Measurements from ENCODE around the gene DNAL4. TPM values are rescaled to one million over a fixed set of nuclear protein-coding genes. Genes with fewer than 3 reads are reported as not detected.
A peak's percentile ranks its signal among the peaks of the same experiment; 100 is the strongest.

Gene DNAL4
- total RNA-seq, 2 donors from 2014 or later = 8.8 to 10.8 TPM

- intact Hi-C loops (cut with DNase I) = no loop called here
- peak; percentile 23 for DNase-seq
- ATAC-seq = no peak
Observed at GRCh38 chr22:38735465-38736256, 58.3 kb downstream of the DNAL4 start.

GRCh38 chr22:38735126-38735464 is 58.8 kb downstream of the DNAL4 start:
- intact Hi-C loops (cut with DNase I) = no loop called here
- DNase-seq = peak; percentile 17
- no peak for ATAC-seq

DNA sequence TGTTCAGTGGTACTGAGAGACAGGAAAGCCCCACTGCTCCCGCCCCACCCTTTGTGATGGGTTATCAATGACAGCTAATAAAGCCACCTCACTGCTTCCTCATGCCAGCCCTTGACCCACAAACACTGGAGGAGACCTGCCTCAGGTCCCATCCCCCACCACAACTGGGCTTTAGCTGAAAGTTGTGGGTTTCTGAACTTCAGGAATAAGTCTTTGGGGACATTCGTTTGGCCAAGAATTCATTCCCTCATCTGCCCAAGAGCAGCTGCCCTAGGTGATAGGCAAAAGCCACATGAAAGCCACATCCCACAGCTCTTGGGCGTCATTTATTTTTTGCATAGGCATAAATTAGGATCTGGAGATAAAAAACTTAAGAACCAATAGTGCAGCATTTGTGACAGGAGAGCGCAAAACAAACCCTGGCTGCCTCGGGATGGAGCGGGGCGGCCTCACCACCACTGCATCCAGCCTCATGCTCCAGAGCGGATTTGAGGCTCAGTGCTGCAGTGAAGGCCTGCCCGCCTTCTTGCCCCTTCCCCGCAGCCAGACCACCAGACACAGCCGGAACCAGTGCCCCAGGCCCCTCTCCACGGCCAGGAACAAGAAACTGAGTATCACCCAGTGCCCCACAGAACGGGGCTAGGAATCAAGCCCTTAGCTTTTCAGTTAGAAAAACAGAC is 59.4 kb downstream of the DNAL4 start:
- intact Hi-C loops (cut with DNase I) = no loop called here
- peak; percentile 20 for DNase-seq
- no peak for ATAC-seq

DNA sequence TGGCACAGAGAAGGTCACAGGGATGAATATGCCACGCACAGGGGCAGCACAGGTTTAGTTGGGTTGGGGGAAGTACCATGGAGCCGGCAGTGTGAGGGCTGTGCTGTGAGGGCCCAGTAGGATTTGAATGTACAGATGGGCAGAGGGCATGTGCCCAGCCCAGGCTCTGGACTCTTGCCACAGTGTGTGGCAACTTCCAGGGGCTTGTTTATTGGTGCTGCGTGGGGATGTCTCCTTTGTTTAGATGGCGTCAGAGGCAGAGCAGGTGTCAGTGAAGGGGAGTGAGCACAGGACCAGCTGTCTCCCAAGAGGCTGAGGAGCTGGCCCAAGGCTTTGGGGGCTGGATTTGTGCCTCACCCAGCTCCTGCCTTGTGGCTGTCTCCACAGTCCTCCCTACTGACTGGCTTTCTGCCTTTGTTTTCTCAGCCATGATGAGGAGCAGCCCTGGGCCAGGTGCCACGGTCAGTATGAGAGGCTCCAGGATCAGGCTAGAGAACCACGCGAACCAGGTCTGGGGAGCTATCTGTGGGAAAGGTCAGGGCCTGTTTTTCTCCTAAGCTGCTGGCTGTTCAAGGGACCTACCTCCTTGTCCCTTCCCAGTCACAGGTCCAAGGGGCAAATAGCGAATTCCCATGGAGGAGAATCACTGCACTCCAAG is 60.1 kb downstream of the DNAL4 start:
- intact Hi-C loops (cut with DNase I) = no loop called here
- DNase-seq (peak; percentile 51), ATAC-seq (peak; percentile 35 to 68)

DNA sequence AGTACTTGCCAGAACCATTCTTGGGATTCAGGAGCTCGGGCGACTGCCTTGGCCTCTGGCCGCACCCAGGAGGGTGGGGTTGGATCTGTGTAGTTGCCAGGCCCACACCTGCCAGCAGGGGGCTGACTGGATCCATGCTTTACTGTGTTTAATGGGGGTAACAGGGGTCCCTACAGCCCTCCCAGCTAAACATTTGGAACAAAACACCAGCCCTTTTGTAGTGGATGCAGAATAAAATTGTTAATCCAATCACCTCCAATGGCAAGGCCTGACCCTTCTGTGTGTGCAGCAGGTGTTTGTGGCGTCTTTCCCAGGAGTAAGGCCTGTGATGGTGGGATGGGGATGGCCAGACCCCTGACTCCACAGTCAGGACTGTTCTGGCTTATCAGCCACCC is 60.6 kb downstream of the DNAL4 start:
- peak; percentile 35 to 54 for ATAC-seq
- intact Hi-C loops (cut with DNase I) = no loop called here
- DNase-seq = no peak

DNA sequence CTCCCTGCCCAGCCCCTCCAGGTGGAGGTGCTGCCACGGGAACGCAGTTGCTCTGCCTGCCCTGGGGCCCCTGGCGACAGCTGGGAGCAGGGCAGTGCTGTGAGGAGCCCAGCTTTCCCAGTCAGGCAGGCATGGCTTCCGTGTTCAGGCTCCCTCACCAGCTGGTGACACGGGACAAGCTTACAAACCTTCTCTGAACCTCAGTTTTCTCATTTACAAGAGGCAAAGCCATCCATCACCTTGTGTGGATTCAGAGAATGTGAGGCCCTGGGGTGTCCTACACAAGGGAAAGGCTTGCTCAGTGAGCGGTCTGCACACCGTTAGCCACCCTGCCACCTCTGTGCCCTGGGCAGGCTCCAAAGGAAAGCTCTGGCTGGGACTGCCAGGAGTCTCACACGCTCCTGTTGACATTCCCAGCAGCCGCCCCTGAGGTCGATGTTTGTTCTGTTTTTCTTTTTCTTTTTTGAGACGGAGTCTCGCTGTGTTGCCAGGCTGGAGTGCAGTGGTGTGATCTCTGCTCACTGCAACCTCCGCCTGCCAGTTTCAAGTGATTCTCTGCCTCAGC is 61.6 kb downstream of the DNAL4 start:
- intact Hi-C loops (cut with DNase I) = no loop called here
- no peak for ATAC-seq
- DNase-seq = no peak

- ATAC-seq (no peak), DNase-seq (no peak)
- intact Hi-C loops (cut with DNase I) = no loop called here
Observed at GRCh38 chr22:38731703-38732161, 62.2 kb downstream of the DNAL4 start.

DNA sequence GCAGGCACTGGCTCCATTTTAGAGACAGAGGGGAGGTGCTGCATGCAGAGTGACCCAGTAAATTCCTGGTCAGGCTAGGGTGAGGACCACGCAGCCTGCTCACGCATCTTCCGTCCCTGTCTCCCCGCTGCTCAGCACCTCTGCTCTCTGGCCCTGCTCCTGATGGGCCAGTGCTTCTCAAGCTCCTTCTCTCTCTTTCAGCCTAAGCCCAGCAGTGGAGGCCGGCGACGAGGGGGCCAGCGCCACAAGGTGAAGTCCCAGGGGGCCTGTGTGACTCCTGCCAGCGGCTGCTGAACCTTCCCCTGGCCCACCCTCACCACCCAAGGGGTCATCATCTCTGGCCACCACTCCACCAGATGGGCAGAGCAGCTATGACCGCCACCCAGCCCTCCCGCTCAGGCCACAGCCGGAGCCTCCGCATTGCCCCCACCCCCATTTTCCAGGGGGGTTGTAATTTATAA is 63.5 kb downstream of the DNAL4 start:
- ATAC-seq (no peak), DNase-seq (no peak)
- intact Hi-C loops (cut with DNase I) = no loop called here

DNA sequence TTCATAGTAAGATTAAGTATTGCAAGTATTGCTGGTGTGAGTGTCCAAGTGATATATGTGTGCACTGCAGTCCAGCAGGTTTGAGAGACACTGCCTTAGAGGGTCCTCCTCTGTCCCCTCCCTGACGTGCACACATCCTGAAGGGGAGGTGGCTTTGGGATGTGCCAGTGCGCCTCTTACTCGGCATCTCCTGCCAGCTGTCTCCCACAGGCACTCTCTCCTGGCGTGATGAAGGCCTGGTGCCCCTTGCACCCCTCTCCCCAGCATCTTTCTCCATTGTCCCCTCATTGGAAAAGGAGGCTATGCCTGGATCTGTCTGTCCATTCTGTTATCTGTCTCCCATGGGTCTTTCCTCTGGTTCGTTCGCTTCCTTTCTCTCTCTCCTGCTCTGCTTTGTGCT is 64.0 kb downstream of the DNAL4 start:
- ATAC-seq (no peak), DNase-seq (no peak)
- intact Hi-C loops (cut with DNase I) = no loop called here

DNA sequence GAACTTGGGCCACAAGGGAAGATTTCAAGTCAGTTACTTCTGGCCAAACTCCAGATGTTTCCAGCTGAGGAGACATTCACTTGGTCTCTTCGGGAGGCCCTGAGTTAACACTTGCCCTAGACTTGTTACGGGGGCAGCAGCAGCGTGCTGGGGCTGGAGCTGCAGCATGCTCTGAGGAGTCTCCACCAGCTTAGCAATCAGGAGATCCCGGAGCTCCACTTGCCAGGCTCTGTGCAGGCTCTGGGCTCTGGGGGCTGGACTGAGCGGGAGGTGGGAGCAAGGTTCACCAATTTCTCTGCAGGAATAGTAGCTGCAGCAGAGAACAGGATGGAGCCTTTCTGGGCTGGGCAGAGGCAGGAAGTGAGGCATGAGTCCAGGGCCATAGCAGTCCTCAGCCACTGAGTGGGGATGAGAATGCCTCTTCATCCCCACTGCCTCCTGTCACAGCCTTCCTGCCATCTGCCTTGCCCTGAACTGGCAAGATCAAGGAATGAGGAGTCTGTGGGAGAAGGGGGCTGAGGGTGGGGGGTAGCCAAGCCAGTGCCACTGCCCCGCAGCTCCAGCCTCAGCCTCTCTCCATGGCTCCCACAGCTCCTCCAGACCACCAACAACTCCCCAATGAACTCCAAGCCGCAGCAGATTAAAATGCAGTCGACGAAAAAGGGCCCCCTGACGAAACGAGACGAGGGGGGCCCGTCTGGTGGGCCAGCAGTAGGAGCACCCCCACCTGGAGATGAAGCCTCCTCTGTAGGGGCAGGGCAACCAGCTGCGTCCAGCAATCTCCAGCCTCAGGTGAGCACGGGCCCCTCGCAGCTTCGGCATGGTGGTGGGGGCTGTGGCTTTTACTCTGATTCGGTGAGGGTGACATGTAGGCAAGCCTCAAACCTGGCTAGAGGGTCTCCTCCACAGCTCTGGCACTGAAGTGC is 64.8 kb downstream of the DNAL4 start:
- intact Hi-C loops (cut with DNase I) = no loop called here
- DNase-seq (no peak), ATAC-seq (no peak)

Other genes with a start within 250 kb of the DNAL4 start
- gene DMC1, start 224.0 kb downstream of the DNAL4 start, total RNA-seq = 1 to 10 TPM; 1.2 to 1.4 TPM
- gene FAM227A, start 137.8 kb downstream of the DNAL4 start, total RNA-seq = under 1 TPM; 0.44 to 0.68 TPM
- 10 to 100 TPM; 36.0 to 39.1 TPM for gene CBY1, start 137.5 kb downstream of the DNAL4 start, total RNA-seq
- gene TOMM22, start 112.2 kb downstream of the DNAL4 start, total RNA-seq = 10 to 100 TPM; 56.0 to 67.2 TPM
- 10 to 100 TPM; 22.7 to 33.2 TPM for gene JOSD1, start 93.2 kb downstream of the DNAL4 start, total RNA-seq
- gene GTPBP1, start 88.2 kb downstream of the DNAL4 start, total RNA-seq = 10 to 100 TPM; 25.1 to 33.5 TPM
- gene SUN2, start 38.1 kb downstream of the DNAL4 start, total RNA-seq = 100 to 1,000 TPM; 109 to 133 TPM
- gene NPTXR, start 49.9 kb upstream of the DNAL4 start, total RNA-seq = 10 to 100 TPM; 26.9 to 30.8 TPM
- 10 to 100 TPM; 46.0 to 54.3 TPM for gene CBX6, start 78.1 kb upstream of the DNAL4 start, total RNA-seq
- 1 to 10 TPM; 1.6 to 2.9 TPM for gene APOBEC3A, start 163.5 kb upstream of the DNAL4 start, total RNA-seq
- 1 to 10 TPM; 1.5 to 1.6 TPM for gene APOBEC3B, start 188.2 kb upstream of the DNAL4 start, total RNA-seq
- gene APOBEC3C, start 220.1 kb upstream of the DNAL4 start, total RNA-seq = 10 to 100 TPM; 24.1 to 28.1 TPM
- 1 to 10 TPM; 1.2 to 1.3 TPM for gene APOBEC3D, start 227.0 kb upstream of the DNAL4 start, total RNA-seq
- 1 to 10 TPM; 5.2 to 6.6 TPM for gene APOBEC3F, start 246.7 kb upstream of the DNAL4 start, total RNA-seq